ENCODE measurements around the gene FNDC3B.

Gene FNDC3B

DNA sequence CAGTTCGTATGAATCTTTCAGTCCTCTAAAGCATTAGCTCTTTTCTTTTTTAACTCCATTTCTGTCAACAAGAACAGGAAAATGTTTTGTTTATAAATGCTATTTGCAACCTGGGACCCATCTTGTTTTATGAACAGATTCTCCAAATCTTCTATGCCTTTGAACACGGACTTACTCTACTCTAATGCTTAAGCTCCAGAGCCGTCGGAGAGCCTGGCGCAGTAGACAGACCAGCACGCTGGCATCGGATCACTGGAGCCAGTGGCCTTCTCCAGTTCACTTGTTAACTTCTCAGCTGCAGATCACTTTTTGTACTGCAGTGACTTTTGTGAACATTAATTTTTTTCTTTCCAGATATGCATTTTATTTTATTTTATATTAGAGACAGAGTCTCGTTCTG lies 286.1 kb downstream of the FNDC3B start:
- no peak overlapping the region for H3K4me3 ChIP-seq (ENCODE audit: low read depth, low read length)
- in situ Hi-C loops (cut with HindIII; ENCODE audit: low sequenced_read_pairs), result no loop called here
- TF ChIP-seq, protein P1, sequence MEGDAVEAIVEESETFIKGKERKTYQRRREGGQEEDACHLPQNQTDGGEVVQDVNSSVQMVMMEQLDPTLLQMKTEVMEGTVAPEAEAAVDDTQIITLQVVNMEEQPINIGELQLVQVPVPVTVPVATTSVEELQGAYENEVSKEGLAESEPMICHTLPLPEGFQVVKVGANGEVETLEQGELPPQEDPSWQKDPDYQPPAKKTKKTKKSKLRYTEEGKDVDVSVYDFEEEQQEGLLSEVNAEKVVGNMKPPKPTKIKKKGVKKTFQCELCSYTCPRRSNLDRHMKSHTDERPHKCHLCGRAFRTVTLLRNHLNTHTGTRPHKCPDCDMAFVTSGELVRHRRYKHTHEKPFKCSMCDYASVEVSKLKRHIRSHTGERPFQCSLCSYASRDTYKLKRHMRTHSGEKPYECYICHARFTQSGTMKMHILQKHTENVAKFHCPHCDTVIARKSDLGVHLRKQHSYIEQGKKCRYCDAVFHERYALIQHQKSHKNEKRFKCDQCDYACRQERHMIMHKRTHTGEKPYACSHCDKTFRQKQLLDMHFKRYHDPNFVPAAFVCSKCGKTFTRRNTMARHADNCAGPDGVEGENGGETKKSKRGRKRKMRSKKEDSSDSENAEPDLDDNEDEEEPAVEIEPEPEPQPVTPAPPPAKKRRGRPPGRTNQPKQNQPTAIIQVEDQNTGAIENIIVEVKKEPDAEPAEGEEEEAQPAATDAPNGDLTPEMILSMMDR (IDR thresholded peaks at IDR 0.05; ENCODE audit: low read depth, low read length, missing control alignments), result no peak
- DNase-seq (ENCODE audit: low read depth), result no peak

DNA sequence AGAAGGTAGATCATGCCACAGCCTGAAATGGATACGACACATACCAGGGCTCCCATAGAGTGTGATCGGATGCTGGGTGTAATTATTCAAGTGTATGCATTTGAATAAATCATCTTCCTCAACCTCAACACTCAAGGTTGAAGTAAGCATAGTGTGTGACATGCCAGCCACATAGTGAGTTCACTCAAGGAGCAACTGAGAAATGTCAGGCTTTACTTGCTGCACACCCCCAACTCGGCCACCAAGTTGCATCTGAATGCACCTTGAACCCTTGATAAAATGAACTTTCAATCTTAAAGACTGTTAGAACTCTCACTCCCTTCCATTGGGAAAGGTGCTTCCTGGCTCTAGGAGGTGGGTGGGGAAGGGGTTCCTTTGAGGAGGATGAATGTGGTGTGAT lies 287.6 kb downstream of the FNDC3B start:
- TF ChIP-seq, protein P1 (IDR thresholded peaks at IDR 0.05; ENCODE audit: low read depth, low read length, missing control alignments), result no peak
- no peak for DNase-seq (ENCODE audit: low read depth)
- no peak overlapping the region for H3K4me3 ChIP-seq (ENCODE audit: low read depth, low read length)
- in situ Hi-C loops (cut with HindIII; ENCODE audit: low sequenced_read_pairs), result no loop called here

DNA sequence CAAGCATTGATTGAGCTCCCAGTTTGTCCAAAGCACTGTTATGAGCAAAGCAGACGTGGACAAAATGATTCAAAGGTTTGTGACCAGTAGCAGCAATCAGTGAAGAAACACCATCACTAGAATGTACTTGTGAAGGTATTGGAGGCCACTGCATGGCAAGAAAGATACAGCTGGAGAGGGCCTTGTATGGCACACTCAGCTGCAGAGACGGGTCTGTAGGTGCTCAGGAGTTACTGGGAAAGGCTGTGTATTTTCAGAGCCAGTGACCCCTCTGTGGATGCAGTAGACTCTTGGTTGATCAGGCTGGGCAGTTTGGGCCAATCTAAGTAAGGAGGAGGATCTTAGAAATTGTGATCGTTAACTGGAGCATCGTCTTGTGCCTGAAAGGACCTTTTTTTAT lies 288.9 kb downstream of the FNDC3B start:
- TF ChIP-seq, protein P1 (IDR thresholded peaks at IDR 0.05; ENCODE audit: low read depth, low read length, missing control alignments), result no peak
- DNase-seq (ENCODE audit: low read depth), result no peak
- in situ Hi-C loops (cut with HindIII; ENCODE audit: low sequenced_read_pairs), result no loop called here
- no peak overlapping the region for H3K4me3 ChIP-seq (ENCODE audit: low read depth, low read length)

DNA sequence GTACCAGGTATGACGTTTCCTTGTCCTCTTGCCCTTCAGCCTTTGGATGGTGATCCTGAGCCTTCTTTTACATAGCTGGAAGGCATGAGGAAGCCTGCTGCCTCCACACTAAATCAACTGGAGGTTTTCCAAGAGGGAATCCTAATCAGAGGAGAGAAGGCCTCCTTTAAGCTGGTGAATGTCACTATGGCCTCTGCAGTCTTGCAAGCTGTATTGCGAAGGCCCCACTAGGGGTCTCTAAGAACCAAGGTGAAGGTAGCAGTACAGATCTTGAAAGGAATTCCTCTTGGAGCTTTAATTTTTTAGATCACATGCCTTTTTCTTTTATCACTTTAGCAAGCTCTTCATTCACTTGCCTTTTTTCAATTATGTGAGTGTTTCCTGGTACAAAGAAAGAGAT lies 289.7 kb downstream of the FNDC3B start:
- H3K4me3 ChIP-seq (ENCODE audit: low read depth, low read length), result no peak overlapping the region
- no peak for DNase-seq (ENCODE audit: low read depth)
- in situ Hi-C loops (cut with HindIII; ENCODE audit: low sequenced_read_pairs), result no loop called here
- TF ChIP-seq, protein P1 (IDR thresholded peaks at IDR 0.05; ENCODE audit: low read depth, low read length, missing control alignments), result no peak

DNA sequence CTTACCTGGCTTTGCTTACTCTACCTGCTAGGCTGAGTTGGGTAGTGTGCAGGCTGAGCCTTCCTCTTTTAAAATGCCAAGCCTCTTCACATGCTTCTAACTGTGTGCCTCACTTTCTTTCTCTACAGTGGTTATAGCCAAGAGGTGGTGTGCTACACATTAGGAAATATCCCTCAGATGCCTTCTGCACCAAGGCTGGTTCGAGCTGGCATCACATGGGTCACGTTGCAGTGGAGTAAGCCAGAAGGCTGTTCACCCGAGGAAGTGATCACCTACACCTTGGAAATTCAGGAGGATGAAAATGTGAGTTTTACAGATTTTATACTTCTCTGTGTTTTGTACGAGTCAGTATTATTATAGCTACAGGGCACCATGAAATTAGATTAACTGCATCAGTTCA lies 291.0 kb downstream of the FNDC3B start:
- H3K4me3 ChIP-seq (ENCODE audit: low read depth, low read length), result no peak overlapping the region
- TF ChIP-seq, protein P1 (IDR thresholded peaks at IDR 0.05; ENCODE audit: low read depth, low read length, missing control alignments), result no peak
- DNase-seq (ENCODE audit: low read depth), result no peak
- in situ Hi-C loops (cut with HindIII; ENCODE audit: low sequenced_read_pairs), result no loop called here

DNA sequence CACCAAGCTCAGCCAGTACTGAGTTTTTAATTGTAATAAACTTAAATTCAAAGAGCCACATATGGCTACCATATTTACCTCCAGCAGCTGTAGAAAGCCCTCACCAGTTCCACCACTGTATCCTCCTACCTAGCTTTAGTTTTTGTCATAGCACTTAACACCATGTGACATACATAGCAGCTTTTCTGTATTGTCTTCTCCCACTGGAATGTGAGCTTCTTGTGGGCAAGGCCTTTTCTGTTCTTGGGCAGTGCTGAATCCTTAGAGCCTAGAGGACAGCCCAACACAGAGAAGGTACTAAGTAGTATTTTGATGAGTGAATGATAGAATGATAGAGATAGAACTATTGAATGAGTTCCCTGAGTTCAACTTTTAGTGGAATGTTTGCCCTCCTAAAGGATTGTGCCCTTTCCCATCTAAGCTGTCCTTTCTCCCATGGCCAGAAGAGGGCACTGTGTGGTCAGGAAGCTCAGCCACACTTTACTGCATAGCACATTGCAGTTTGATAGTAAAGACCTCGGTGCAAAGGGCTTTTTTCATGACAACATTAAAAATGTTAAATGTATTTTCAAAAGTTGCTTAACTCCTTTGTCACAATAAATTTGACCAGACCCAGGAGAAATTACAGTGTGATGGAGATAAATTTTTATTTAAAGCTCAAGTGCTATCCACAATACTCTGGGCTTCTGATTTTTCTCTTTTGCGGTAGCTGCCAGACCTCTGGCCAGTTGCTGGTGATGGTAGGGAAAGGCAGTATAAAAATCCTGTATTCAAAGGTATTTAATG lies 293.1 kb downstream of the FNDC3B start:
- in situ Hi-C loops (cut with HindIII; ENCODE audit: low sequenced_read_pairs), result no loop called here
- TF ChIP-seq, protein P1 (IDR thresholded peaks at IDR 0.05; ENCODE audit: low read depth, low read length, missing control alignments), result peak; percentile 95
- peak; percentile 47 for DNase-seq (ENCODE audit: low read depth)
- H3K4me3 ChIP-seq (ENCODE audit: low read depth, low read length), result no peak overlapping the region

Measured in astrocyte of the cerebellum (primary cell).